Fibroblast of lung (primary cell): ENCODE results near the gene DCAF15. TPM values are rescaled to one million over a fixed set of nuclear protein-coding genes. Genes with fewer than 3 reads are reported as not detected.

Source experiments
- DNase-seq, 2 donors: peaks; one replicate each; pipeline versions ENCODE4 v3.0.0 to v3.0.0-alpha.2; 2010; ENCODE audit warnings: low read depth in 2 of 2
- H2AFZ ChIP-seq: 2 replicates; pipeline ENCODE4 v1.5.1; 2012; ENCODE audit warnings: low read length, control low read depth, inconsistent platforms
- H3K27ac ChIP-seq: 2 replicates; pipeline ENCODE4 v1.5.1; 2011; ENCODE audit warnings: low read length, control low read depth; ENCODE audit not compliant: insufficient read depth
- H3K27me3 ChIP-seq: 2 replicates; pipeline ENCODE4 v1.5.1; 2011; ENCODE audit warnings: mild to moderate bottlenecking, low read length; ENCODE audit not compliant: control insufficient read depth, insufficient read depth
- H3K36me3 ChIP-seq: 2 replicates; pipeline ENCODE4 v1.5.1; 2011; ENCODE audit warnings: low read length; ENCODE audit not compliant: control insufficient read depth, insufficient read depth
- H3K4me1 ChIP-seq: 2 replicates; pipeline ENCODE4 v1.5.1; 2011; ENCODE audit warnings: low read length; ENCODE audit not compliant: control insufficient read depth, insufficient read depth; ENCODE audit errors: extremely low read depth
- H3K4me2 ChIP-seq: 2 replicates; pipeline ENCODE4 v1.5.1; 2011; ENCODE audit warnings: low read length, control low read depth; ENCODE audit not compliant: insufficient read depth; ENCODE audit errors: extremely low read depth
- H3K4me3 ChIP-seq, 4 experiments: fragments of 200-600 bp in 1 of 4; sonication (generic) in 1 of 4; replicated peaks in 1 of 4; 2 replicates each; pipeline ENCODE4 v1.5.1; 2011 to 2016; ENCODE audit warnings: low read length in 4 of 4, low read depth in 3 of 4, mild to moderate bottlenecking in 3 of 4, control low read depth in 2 of 4, inconsistent platforms in 1 of 4, mixed read lengths in 1 of 4; ENCODE audit not compliant: insufficient read depth in 1 of 4; ENCODE audit errors: control extremely low read depth in 1 of 4
- H3K79me2 ChIP-seq: 2 replicates; pipeline ENCODE4 v1.5.1; 2012; ENCODE audit warnings: mild to moderate bottlenecking, low read length, inconsistent platforms; ENCODE audit not compliant: control insufficient read depth, insufficient read depth
- H3K9ac ChIP-seq: 2 replicates; pipeline ENCODE4 v1.5.1; 2011; ENCODE audit warnings: mild to moderate bottlenecking, low read length, control low read depth; ENCODE audit not compliant: insufficient read depth
- H3K9me3 ChIP-seq: 2 replicates; pipeline ENCODE4 v1.5.1; 2012; ENCODE audit warnings: low read depth, low read length; ENCODE audit not compliant: control insufficient read depth, insufficient read depth
- H4K20me1 ChIP-seq: 2 replicates; pipeline ENCODE4 v1.5.1; 2011; ENCODE audit warnings: low read length; ENCODE audit not compliant: control insufficient read depth, insufficient read depth; ENCODE audit errors: extremely low read depth
- EZH2 ChIP-seq: IDR thresholded peaks from 2 replicates; pipeline ENCODE4 v1.5.1; 2012; ENCODE audit warnings: low read length, control low read depth, mild to moderate bottlenecking; ENCODE audit errors: missing control alignments
- polyA plus RNA-seq, 2 donors: library from polyadenylated mRNA; depleted of rRNA in 1 of 2; stranded (reverse) in 1 of 2; unstranded in 1 of 2; fragments of >200 nt; gene quantifications; 2 replicates each; pipeline ENCODE4 v1.2.1, GENCODE V29; 2011 to 2012; ENCODE audit warnings: missing spikeins in 1 of 2
- total RNA-seq: library from RNA; depleted of rRNA; stranded (reverse); fragments of >200 nt; gene quantifications from 2 replicates; pipeline ENCODE4 v1.2.1, GENCODE V29; 2014
- TF ChIP-seq, protein P1 (sequence below), 2 donors: IDR thresholded peaks in 1 of 2; conservative IDR thresholded peaks in 1 of 2; 1 replicate in 1 of 2; 2 replicates in 1 of 2; pipeline ENCODE4 v1.5.1; 2011 to 2012; ENCODE audit warnings: low read length in 2 of 2, control low read depth in 1 of 2, inconsistent platforms in 1 of 2, low read depth in 1 of 2, mild to moderate bottlenecking in 1 of 2

The DCAF15 gene
- total and polyA plus RNA-seq, 2 donors (not counting 1 experiment from before 2014, with no cell fraction given) = 6.3 to 9.5 TPM

DNA sequence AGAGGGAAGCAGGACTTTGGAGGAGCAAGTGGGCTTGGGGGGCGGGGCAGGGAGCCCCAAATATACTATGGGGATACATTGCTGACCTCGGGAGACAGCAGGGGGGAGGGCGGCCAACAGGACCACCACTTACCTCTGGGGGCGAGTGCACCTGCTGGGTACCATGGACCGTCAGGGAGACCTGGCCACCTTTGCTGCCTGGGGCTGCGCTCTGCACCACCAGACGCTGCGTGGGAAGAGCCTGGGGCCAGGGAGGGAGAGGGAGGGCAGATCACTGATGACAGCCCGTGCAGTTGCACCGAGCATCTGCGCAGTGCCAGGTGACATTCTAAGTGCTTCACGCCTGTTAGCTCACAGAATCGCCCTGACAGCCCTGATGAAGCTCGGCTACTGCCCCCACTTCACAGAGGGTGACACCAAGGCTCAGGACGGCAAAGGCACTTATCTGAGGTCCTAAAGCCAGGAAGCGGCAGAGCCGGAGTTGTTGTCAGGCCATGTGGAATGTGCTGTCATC, 29.7 kb downstream of the DCAF15 start:
- H3K27ac ChIP-seq = no peak overlapping the region
- no peaks in the 10 kb centered on the region for H3K27me3 ChIP-seq
- no peak for TF ChIP-seq EZH2
- TF ChIP-seq, protein P1, sequence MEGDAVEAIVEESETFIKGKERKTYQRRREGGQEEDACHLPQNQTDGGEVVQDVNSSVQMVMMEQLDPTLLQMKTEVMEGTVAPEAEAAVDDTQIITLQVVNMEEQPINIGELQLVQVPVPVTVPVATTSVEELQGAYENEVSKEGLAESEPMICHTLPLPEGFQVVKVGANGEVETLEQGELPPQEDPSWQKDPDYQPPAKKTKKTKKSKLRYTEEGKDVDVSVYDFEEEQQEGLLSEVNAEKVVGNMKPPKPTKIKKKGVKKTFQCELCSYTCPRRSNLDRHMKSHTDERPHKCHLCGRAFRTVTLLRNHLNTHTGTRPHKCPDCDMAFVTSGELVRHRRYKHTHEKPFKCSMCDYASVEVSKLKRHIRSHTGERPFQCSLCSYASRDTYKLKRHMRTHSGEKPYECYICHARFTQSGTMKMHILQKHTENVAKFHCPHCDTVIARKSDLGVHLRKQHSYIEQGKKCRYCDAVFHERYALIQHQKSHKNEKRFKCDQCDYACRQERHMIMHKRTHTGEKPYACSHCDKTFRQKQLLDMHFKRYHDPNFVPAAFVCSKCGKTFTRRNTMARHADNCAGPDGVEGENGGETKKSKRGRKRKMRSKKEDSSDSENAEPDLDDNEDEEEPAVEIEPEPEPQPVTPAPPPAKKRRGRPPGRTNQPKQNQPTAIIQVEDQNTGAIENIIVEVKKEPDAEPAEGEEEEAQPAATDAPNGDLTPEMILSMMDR (conservative IDR thresholded peaks at IDR 0.05 in 1 of 2, IDR thresholded peaks at IDR 0.05 in 1 of 2; ENCODE audit: low read depth in 1 of 2, low read length in 2 of 2) = no peak
- H3K36me3 ChIP-seq = peaks cover 1% of the 10 kb centered on the region
- no peak overlapping the region for H2AFZ ChIP-seq
- no peak overlapping the region for H3K4me2 ChIP-seq
- H3K4me3 ChIP-seq = no peak overlapping the region
- H3K9me3 ChIP-seq = no peaks in the 10 kb centered on the region
- H3K79me2 ChIP-seq = no peaks in the 10 kb centered on the region
- DNase-seq = no peak
- no peak overlapping the region for H3K9ac ChIP-seq
- H4K20me1 ChIP-seq = no peaks in the 10 kb centered on the region
- peaks cover 7% of the 10 kb centered on the region for H3K4me1 ChIP-seq

DNA sequence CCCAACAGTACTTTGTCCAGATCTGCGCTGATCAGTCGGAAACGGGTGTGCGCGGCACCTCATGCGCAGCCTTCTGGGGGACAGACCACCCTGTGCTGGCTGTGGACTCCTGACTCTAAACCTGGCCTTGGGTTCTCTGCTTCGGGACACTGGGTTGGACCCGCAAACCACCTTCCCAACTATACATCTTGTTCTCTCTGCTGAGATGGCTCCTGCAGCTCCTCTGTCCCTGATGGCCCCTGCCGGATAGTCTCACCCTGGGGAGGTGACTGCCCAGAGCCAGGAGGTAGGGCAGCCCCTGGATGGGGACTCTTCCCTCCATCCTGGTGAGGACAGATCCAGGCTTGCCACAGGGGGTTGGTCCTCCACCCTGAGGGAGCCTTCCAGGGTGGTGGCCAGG, 30.5 kb downstream of the DCAF15 start:
- H3K79me2 ChIP-seq = no peaks in the 10 kb centered on the region
- H3K4me1 ChIP-seq = peaks cover 9% of the 10 kb centered on the region
- H4K20me1 ChIP-seq = no peaks in the 10 kb centered on the region
- peaks cover 1% of the 10 kb centered on the region for H3K36me3 ChIP-seq
- H3K27me3 ChIP-seq = no peaks in the 10 kb centered on the region
- no peak overlapping the region for H3K9ac ChIP-seq
- no peaks in the 10 kb centered on the region for H3K9me3 ChIP-seq
- no peak overlapping the region for H3K27ac ChIP-seq
- no peak for TF ChIP-seq EZH2
- TF ChIP-seq, protein P1 (conservative IDR thresholded peaks at IDR 0.05 in 1 of 2, IDR thresholded peaks at IDR 0.05 in 1 of 2; ENCODE audit: low read depth in 1 of 2, low read length in 2 of 2) = no peak
- no peak for DNase-seq
- H2AFZ ChIP-seq = no peak overlapping the region
- no peak overlapping the region for H3K4me2 ChIP-seq
- no peak overlapping the region for H3K4me3 ChIP-seq

DNA sequence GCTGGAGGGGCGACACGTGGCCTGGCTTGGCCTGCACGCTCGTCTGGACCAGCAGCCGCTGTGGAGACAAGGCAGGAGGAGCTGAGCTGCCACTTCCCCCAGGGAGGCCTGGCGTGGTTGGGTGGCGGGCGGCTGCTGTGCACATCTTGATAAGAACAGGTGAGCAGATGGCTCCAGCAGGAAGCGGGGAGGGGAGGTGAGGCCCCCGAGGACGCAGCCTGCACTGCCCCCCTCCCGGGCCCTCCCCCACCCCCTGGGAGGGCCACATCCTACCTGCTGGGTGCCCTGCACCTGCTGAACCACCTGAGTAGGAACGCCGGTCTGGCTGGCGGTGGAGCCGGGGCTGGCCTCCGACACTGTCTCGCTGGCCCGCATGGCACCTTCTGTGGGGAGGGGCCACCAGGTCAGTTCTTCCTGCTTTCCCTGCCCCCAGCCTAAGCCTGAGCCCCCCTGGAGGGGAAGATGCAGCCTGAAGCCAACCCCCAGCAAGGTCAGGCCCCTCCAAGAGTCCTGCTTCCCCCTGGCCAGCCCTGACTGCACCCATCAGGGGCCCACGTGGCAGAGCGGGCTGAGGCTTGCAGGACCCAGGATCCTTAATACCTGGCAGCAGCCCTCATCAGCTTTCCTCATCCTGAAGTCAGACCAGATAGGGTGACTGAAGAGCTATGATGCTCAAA, 31.0 kb downstream of the DCAF15 start:
- no peak overlapping the region for H2AFZ ChIP-seq
- no peaks in the 10 kb centered on the region for H3K9me3 ChIP-seq
- H3K36me3 ChIP-seq = peaks cover 1% of the 10 kb centered on the region
- no peak for TF ChIP-seq EZH2
- no peaks in the 10 kb centered on the region for H4K20me1 ChIP-seq
- H3K9ac ChIP-seq = no peak overlapping the region
- no peak for DNase-seq
- no peaks in the 10 kb centered on the region for H3K27me3 ChIP-seq
- H3K4me1 ChIP-seq = peaks cover 9% of the 10 kb centered on the region
- no peak overlapping the region for H3K27ac ChIP-seq
- H3K79me2 ChIP-seq = no peaks in the 10 kb centered on the region
- H3K4me2 ChIP-seq = no peak overlapping the region
- no peak overlapping the region for H3K4me3 ChIP-seq
